Bronchial epithelial cell (primary cell): ENCODE measurements around the gene DEDD. TPM values are rescaled to one million over a fixed set of nuclear protein-coding genes. Genes with fewer than 3 reads are reported as not detected.

Experiments used
- DNase-seq: peaks from one replicate; pipeline ENCODE4 v3.0.0-alpha.2; 2010; ENCODE audit warnings: low read depth
- FAIRE-seq: peaks from 2 replicates; lab custom pipeline; 2011; peaks lifted over from hg19 to GRCh38; lab: Jason Lieb, UNC
- H3K27me3 ChIP-seq: 2 replicates; pipeline ENCODE4 v1.5.1; 2011; ENCODE audit warnings: low read length; ENCODE audit not compliant: control insufficient read depth, insufficient read depth
- H3K36me3 ChIP-seq: 2 replicates; pipeline ENCODE4 v1.5.1; 2011; ENCODE audit warnings: low read length; ENCODE audit not compliant: control insufficient read depth, insufficient read depth
- H3K4me3 ChIP-seq: 2 replicates; pipeline ENCODE4 v1.5.1; 2011; ENCODE audit warnings: mild to moderate bottlenecking, low read depth, low read length, control low read depth
- CTCF ChIP-seq: IDR thresholded peaks from 2 replicates; pipeline ENCODE4 v1.5.1; 2011; ENCODE audit warnings: mild to moderate bottlenecking, moderate library complexity, low read length, control low read depth, inconsistent platforms; ENCODE audit not compliant: insufficient read depth, severe bottlenecking
- total RNA-seq: library from RNA; depleted of rRNA; stranded (reverse); fragments of >200 nt; gene quantifications from 2 replicates; pipeline ENCODE4 v1.2.1, GENCODE V29; 2014

DEDD gene
- total RNA-seq, 1 donor from 2014 or later: 26.9 TPM

GRCh38 chr1:161100556-161100955 is 31.9 kb downstream of the DEDD start:
- H3K36me3 ChIP-seq: peaks cover 6% of the 10 kb centered on the region
- TF ChIP-seq CTCF: no peak
- H3K27me3 ChIP-seq: no peaks in the 10 kb centered on the region
- no peak for DNase-seq
- H3K4me3 ChIP-seq: no peak overlapping the region
- no peak for FAIRE-seq

- no peak for TF ChIP-seq CTCF
- H3K27me3 ChIP-seq: no peaks in the 10 kb centered on the region
- no peak for FAIRE-seq
- no peak overlapping the region for H3K4me3 ChIP-seq
- no peak for DNase-seq
- peaks cover 6% of the 10 kb centered on the region for H3K36me3 ChIP-seq
These were observed 33.2 kb downstream of the DEDD start for GRCh38 chr1:161099090-161099802.

GRCh38 chr1:161098210-161099068 is 34.0 kb downstream of the DEDD start, which contains the start of gene KLHDC9:
KLHDC9 (plus strand) TSS chr1:161098361; CDS start chr1:161098536, 175 bp downstream.
- DNase-seq: peak; percentile 64
- no peak for FAIRE-seq
- Histone ChIP-seq H3K27me3 (no peaks in the 10 kb centered on the region), H3K4me3 (peak within 1 kb of the TSS; percentile 57), H3K36me3 (peaks cover 6% of the 10 kb centered on the region)
- TF ChIP-seq CTCF: peak; percentile 32

- FAIRE-seq: no peak
- TF ChIP-seq CTCF: no peak
These were observed 35.9 kb downstream of the DEDD start for GRCh38 chr1:161096530-161096929.

GRCh38 chr1:161096015-161096414 is 36.5 kb downstream of the DEDD start:
- Histone ChIP-seq H3K4me3 (no peak overlapping the region), H3K36me3 (no peaks in the 10 kb centered on the region), H3K27me3 (no peaks in the 10 kb centered on the region)
- FAIRE-seq (no peak), DNase-seq (no peak)
- TF ChIP-seq CTCF: no peak

More at GRCh38 chr1:161096530-161096929, 35.9 kb downstream of the DEDD start:
- Histone ChIP-seq H3K27me3 (no peaks in the 10 kb centered on the region), H3K36me3 (no peaks in the 10 kb centered on the region), H3K4me3 (no peak overlapping the region)
- DNase-seq: peak; percentile 81
